Measurements from ENCODE around the gene PIANP. TPM values are rescaled to one million over a fixed set of nuclear protein-coding genes. Genes with fewer than 3 reads are reported as not detected.

PIANP gene
- total and polyA plus RNA-seq, 2 of the 4 experiments (the other 2 are of a cell fraction), result 0.18 to 6.8 TPM

DNA sequence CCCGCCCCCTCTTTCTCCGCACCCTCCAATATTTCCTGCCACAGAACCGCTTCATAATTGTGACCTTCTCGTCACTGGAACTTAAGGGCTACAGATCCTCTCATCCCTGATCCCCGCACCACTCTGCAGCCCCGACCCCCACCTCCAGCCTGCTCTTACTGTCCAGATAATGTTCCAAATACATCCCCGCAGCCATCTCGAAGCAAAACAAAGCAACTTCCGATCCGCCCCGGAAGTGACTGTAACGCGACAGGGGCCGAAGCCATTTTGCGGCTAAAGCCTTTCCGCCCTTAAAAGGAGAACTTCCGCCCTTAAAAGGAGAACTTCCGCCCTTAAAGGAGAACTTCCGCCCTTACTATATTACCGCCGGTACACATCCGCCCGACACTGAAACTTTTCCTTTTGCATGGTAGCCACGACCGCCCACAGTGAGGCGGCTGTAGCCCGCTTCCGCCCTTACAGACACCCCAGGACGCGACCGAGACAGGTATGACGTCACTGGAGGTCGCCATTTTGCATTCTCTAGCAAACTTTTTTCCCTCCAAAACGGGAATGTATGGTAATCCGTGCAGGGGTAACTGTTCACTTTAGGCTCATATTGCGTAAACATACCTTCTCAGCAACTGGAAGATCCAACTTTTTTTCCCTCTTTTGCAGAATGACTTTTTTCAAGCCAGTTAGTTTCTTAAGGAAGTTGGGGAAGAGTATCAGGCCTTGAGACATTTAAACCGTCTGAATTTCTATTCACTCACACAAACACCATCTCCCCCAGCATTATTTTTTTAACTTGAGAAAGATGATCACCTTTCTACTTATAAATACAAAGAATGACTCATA is 37.5 kb downstream of the PIANP start, which contains the start of gene ING4 (continued):
- TF ChIP-seq ELK1 (IDR thresholded peaks at IDR 0.05; ENCODE audit: borderline replicate concordance, low read depth, low read length), result peak; percentile 97

GRCh38 chr12:6662602-6662905 is 38.1 kb downstream of the PIANP start:
- DNase-seq (no peak), ATAC-seq (ENCODE audit: low read depth) (peak; percentile 66)
- Histone ChIP-seq H2BK120ac (ENCODE audit: low read depth, low read length) (peak overlapping the region; percentile 16; the same call in 1 of the 2 replicates), H2AFZ (replicated peaks; ENCODE audit: low read length, poor library complexity) (peak overlapping the region; percentile 98), H4K8ac (ENCODE audit: low read depth in 2 of 2, low read length in 2 of 2) (peak overlapping the region; percentile 91 to 98), H3K56ac (ENCODE audit: extremely low read depth, insufficient read depth, low read length) (peak overlapping the region; percentile 75), H2BK15ac (ENCODE audit: low read depth, low read length) (no peak overlapping the region), H3K18ac (ENCODE audit: low read depth, low read length) (no peak overlapping the region), H3K4me3 (ENCODE audit: insufficient read depth, low read depth, low read length) (peak overlapping the region; percentile 73), H3K36me3 (ENCODE audit: control insufficient read depth, insufficient read depth, low read length) (peaks cover 19% of the 10 kb centered on the region), H3K9me3 (ENCODE audit: control insufficient read depth, insufficient read depth, low read length) (no peaks in the 10 kb centered on the region), H2BK5ac (ENCODE audit: low read depth, low read length, poor library complexity, severe bottlenecking) (peak overlapping the region; percentile 84), H3K4me1 (ENCODE audit: control insufficient read depth, insufficient read depth, low read length) (no peaks in the 10 kb centered on the region), H2BK20ac (ENCODE audit: low read depth, low read length) (no peak overlapping the region), H2AK5ac (ENCODE audit: low read depth, low read length) (peak overlapping the region; percentile 90), H3K4ac (ENCODE audit: low read depth, low read length) (peak overlapping the region; percentile 80), H2AK9ac (replicated peaks; ENCODE audit: low read depth, low read length, poor library complexity) (peak overlapping the region; percentile 99), H3K9me1 (ENCODE audit: insufficient read depth, low read length) (no peaks in the 10 kb centered on the region), H3K23ac (ENCODE audit: low read depth, low read length) (no peak overlapping the region), H3K4me2 (ENCODE audit: low read depth, low read length) (peak overlapping the region; percentile 92), H3K79me1 (ENCODE audit: low read depth in 1 of 2, low read length in 2 of 2) (peaks cover 16 to 24% of the 10 kb centered on the region in 2 experiments), H4K91ac (ENCODE audit: insufficient read depth, low read depth, low read length) (no peak overlapping the region; the same call in 1 of the 2 replicates), H3K9ac (ENCODE audit: low read depth, low read length) (peak overlapping the region; percentile 78), H4K20me1 (ENCODE audit: insufficient read depth, low read length) (no peaks in the 10 kb centered on the region), H4K5ac (ENCODE audit: low read depth, low read length) (peak overlapping the region; percentile 76), H3K14ac (replicated peaks; ENCODE audit: low read depth, low read length) (peak overlapping the region; percentile 80), H3K27me3 (ENCODE audit: control insufficient read depth, insufficient read depth, low read length) (no peaks in the 10 kb centered on the region), H3K27ac (ENCODE audit: insufficient read depth, low read length) (peak overlapping the region; percentile 71)
- POLR2A ChIA-PET (ENCODE audit: unreplicated experiment), result no interaction called here
- intact Hi-C loops (cut with micrococcal nuclease), result loop anchor here (2.0 to 5.0 kb wide), 2 partner anchors 26 to 45 kb away; partner anchors contain the start of gene ZNF384
- TF ChIP-seq MAFK (IDR thresholded peaks at IDR 0.05; ENCODE audit: low read depth, low read length) (no peak), MXI1 (IDR thresholded peaks at IDR 0.05; ENCODE audit: borderline replicate concordance, low read depth, low read length) (0 out of 2 replicates have a peak, but pooled peaks have one; percentile 53), RCOR1 (IDR thresholded peaks at IDR 0.05; ENCODE audit: insufficient replicate concordance, low read length) (peak; percentile 16), CEBPB (IDR thresholded peaks at IDR 0.05; ENCODE audit: low read depth, low read length) (no peak)
- in situ Hi-C loops (cut with MboI; ENCODE audit: low sequenced_read_pairs), result no loop called here
- WGBS, 2 experiments (ENCODE audit: extremely low coverage in 2 of 2, insufficient read length in 1 of 2), result 0% methylated on average over 4 of the region's 10 CpGs; no CpG with 5 or more reads in 1 of the 2 experiments
- BruUV-seq (replicated peaks), result no TSS peak
- dilution Hi-C loops (cut with HindIII; ENCODE audit: low sequenced_read_pairs, unreplicated experiment), result no loop called here
- CTCF ChIA-PET, result no interaction called here

Data from IMR-90 (cell line).